Thyroid gland (tissue), 4 donors: ENCODE results near the gene ACAP3. TPM values are rescaled to one million over a fixed set of nuclear protein-coding genes. Genes with fewer than 3 reads are reported as not detected.

ENCODE experiments used
- DNase-seq, 2 donors: peaks; one replicate each; pipeline ENCODE4 v3.0.0-alpha.2; 2019
- H3K27ac ChIP-seq, 3 donors: fragments of 200-600 bp; sonication (generic); 1 replicate in 2 of 3; 2 replicates in 1 of 3; pipeline ENCODE4 v1.5.1; 2016 to 2019; ENCODE audit warnings: mild to moderate bottlenecking in 1 of 3, moderate library complexity in 1 of 3
- H3K27me3 ChIP-seq: fragments of 200-600 bp; sonication (generic); one replicate; pipeline ENCODE4 v1.5.1; 2019
- H3K36me3 ChIP-seq, 2 donors: fragments of 200-600 bp; sonication (generic); one replicate each; pipeline ENCODE4 v1.5.1; 2016 to 2019
- H3K4me1 ChIP-seq, 2 donors: fragments of 200-600 bp; sonication (generic); one replicate each; pipeline ENCODE4 v1.5.1; 2017 to 2019
- H3K4me3 ChIP-seq, 3 donors: fragments of 200-600 bp; sonication (generic); replicated peaks in 1 of 3; 1 replicate in 2 of 3; 2 replicates in 1 of 3; pipeline ENCODE4 v1.5.1; 2016; ENCODE audit warnings: mild to moderate bottlenecking in 1 of 3
- H3K9me3 ChIP-seq: fragments of 200-600 bp; sonication (generic); one replicate; pipeline ENCODE4 v1.5.1; 2017
- POLR2A ChIP-seq, 2 donors: fragments of 450-650 bp; IDR thresholded peaks; one replicate each; pipeline ENCODE4 v1.6.1; 2017; ENCODE audit warnings: antibody characterized with exemption in 2 of 2, mild to moderate bottlenecking in 2 of 2, moderate library complexity in 1 of 2
- WGBS, 2 donors: methylation state at CpG; one replicate each; pipeline ENCODE4 v1.1.5; 2017; 5-methylcytosine and 5-hydroxymethylcytosine counted together
- intact Hi-C: fragments of 100-400 bp; cut with DNase I; formaldehyde crosslinking; loops from one replicate; pipeline ENCODE4 v1.15.1; 2023
- total RNA-seq, 4 donors: library from RNA; depleted of rRNA; stranded (reverse); fragments of >200 nt; gene quantifications; one replicate each; pipeline ENCODE4 v1.2.3, GENCODE V29; 2016
- TF ChIP-seq, protein P1 (sequence below), 6 experiments: fragments of 200-600 bp in 3 of 6; fragments of 450-650 bp in 3 of 6; sonication (generic) in 3 of 6; IDR thresholded peaks; one replicate each; pipeline ENCODE4 v1.5.1; 2016 to 2019; ENCODE audit warnings: antibody characterized with exemption in 6 of 6, mild to moderate bottlenecking in 2 of 6, inconsistent platforms in 1 of 6, moderate library complexity in 1 of 6

ACAP3 gene
- total RNA-seq, 4 donors from 2014 or later: 31.6 to 51.2 (median 42.1) TPM

DNA sequence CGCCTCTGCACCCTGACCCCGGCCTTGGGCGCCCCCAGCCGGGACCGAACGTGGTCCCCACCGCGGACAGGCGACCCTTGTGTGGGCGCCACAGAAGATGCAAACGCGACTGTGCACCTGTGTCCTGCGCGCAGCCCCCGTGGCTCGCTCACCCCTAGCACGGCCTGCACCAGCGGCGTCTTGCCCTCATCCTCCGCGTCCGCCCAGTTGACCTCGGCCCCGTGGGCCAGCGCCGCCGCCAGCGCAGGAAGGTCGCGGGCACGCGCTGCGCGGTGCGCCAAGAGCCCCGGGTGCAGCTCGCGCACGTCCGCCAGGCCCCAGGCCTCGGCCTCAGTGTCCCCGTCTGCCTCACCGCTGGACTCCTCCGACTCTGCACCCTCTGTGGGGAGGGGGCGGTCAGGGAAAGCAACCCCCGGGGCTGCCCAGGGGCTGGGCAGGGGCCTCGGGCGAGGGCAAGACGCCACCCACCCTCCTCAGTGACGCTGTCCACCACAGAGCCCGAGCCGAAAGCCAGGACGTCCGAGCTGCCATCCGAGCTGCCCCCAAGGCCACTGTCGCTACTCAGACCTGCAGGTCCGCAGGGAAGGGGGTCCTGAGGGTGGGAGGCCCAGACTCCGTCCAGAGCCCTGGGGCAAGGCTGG is 13.4 kb downstream of the ACAP3 start:
- 91 to 95% methylated on average over 4 to 38 of the region's 58 CpGs for WGBS, 2 donors
- H3K9me3 ChIP-seq: no peaks in the 10 kb centered on the region
- DNase-seq: no peak
- intact Hi-C loops: loop anchor here (10.0 kb wide), 1 partner anchor 320 kb away; no protein-coding TSS in a partner anchor
- no peaks in the 10 kb centered on the region for H3K27me3 ChIP-seq
- H3K4me1 ChIP-seq: peaks cover 6 to 9% of the 10 kb centered on the region in 2 donors
- no peak overlapping the region for H3K4me3 ChIP-seq
- H3K27ac ChIP-seq: no peak overlapping the region
- TF ChIP-seq POLR2A (IDR thresholded peaks at IDR 0.05): no peak
- TF ChIP-seq, protein P1, sequence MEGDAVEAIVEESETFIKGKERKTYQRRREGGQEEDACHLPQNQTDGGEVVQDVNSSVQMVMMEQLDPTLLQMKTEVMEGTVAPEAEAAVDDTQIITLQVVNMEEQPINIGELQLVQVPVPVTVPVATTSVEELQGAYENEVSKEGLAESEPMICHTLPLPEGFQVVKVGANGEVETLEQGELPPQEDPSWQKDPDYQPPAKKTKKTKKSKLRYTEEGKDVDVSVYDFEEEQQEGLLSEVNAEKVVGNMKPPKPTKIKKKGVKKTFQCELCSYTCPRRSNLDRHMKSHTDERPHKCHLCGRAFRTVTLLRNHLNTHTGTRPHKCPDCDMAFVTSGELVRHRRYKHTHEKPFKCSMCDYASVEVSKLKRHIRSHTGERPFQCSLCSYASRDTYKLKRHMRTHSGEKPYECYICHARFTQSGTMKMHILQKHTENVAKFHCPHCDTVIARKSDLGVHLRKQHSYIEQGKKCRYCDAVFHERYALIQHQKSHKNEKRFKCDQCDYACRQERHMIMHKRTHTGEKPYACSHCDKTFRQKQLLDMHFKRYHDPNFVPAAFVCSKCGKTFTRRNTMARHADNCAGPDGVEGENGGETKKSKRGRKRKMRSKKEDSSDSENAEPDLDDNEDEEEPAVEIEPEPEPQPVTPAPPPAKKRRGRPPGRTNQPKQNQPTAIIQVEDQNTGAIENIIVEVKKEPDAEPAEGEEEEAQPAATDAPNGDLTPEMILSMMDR (IDR thresholded peaks at IDR 0.05): no peak
- peaks cover 0 to 4% of the 10 kb centered on the region in 2 donors for H3K36me3 ChIP-seq

DNA sequence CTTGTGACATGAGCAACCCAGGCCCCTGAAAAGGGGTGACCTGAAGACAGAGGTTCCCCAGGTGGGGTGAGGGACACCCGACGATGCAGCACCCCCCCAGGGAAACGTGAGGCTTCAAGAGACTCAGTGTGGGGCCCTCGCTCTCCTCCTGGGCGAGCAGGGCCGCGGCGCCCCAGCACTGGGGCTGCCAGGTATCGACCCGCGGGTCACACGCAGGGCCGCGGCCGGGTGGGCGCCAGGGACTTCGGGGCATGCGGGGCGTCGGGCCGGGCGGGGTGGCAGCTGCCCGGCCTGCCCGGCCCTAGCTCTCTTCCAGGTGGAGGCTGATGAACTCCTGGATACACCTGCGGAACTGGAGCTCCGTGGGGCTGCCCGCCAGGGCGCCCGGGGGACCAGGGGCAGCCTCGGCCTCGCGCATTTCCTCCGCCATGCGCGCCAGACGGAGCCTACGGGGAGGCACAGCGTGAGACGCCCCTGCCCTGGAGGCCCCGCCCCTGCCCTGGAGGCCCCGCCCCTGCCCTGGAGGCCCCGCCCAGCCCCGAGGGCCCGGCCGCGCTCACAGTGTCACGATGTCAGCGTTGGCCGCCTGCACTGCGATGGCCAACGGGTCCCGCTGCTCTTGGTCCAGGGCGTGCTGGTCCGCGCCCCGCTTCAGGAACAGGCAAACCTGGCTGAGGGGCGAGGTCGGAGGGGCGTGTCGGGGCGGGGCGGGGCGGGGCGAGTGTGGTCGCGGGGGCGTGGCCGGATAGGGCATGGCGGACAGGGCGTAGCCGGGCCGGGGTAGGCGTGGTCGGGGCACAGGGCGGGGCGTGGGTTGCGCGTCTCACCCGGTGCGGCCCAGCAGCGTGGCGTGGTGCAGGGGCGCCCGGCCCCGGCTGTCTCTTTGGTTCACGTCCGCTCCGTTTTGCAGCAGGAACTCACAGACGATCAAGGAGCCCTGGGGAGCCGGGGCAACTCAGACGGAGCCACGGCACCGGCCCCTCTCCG is 14.2 kb downstream of the ACAP3 start:
- H3K9me3 ChIP-seq: no peaks in the 10 kb centered on the region
- TF ChIP-seq POLR2A (IDR thresholded peaks at IDR 0.05): no peak
- TF ChIP-seq, protein P1 (IDR thresholded peaks at IDR 0.05): no peak
- H3K36me3 ChIP-seq: peaks cover 0 to 4% of the 10 kb centered on the region in 2 donors
- peaks cover 6 to 9% of the 10 kb centered on the region in 2 donors for H3K4me1 ChIP-seq
- intact Hi-C loops: loop anchor here (10.0 kb wide), 1 partner anchor 319 kb away; no protein-coding TSS in a partner anchor
- no peak for DNase-seq
- WGBS, 2 donors: 88 to 91% methylated on average over 15 to 41 of the region's 94 CpGs
- no peak overlapping the region for H3K27ac ChIP-seq
- no peaks in the 10 kb centered on the region for H3K27me3 ChIP-seq
- H3K4me3 ChIP-seq: no peak overlapping the region

DNA sequence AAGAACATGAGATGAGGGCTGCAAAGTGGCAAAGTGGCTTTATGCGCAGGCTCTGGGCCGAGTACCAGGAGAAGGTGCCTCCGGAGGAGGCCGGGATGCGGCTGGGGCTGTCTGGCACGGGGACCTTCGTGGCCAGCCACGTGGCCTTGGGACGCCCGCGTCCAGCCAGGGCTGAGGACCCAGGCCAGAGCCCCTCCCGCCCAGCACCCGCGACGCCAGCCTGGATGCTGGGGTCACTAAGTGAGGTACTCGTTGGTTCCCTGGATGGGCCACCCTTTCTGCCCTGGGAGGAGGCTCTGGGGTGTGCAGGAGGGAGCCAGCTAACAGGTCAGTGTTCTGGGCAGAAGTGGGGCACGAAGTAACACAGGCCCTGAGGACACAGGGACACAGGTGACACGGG is 14.9 kb downstream of the ACAP3 start:
- Histone ChIP-seq H3K27ac (no peak overlapping the region), H3K4me3 (no peak overlapping the region), H3K4me1 (peaks cover 6 to 9% of the 10 kb centered on the region in 2 donors), H3K36me3 (peaks cover 0 to 3% of the 10 kb centered on the region in 2 donors), H3K9me3 (no peaks in the 10 kb centered on the region), H3K27me3 (no peaks in the 10 kb centered on the region)
- TF ChIP-seq, protein P1 (IDR thresholded peaks at IDR 0.05): no peak
- TF ChIP-seq POLR2A (IDR thresholded peaks at IDR 0.05): no peak
- intact Hi-C loops: loop anchor here (10.0 kb wide), 1 partner anchor 318 kb away; no protein-coding TSS in a partner anchor
- no peak for DNase-seq
- WGBS, 2 donors: 92 to 95% methylated on average over 13 to 17 of the region's 18 CpGs

DNA sequence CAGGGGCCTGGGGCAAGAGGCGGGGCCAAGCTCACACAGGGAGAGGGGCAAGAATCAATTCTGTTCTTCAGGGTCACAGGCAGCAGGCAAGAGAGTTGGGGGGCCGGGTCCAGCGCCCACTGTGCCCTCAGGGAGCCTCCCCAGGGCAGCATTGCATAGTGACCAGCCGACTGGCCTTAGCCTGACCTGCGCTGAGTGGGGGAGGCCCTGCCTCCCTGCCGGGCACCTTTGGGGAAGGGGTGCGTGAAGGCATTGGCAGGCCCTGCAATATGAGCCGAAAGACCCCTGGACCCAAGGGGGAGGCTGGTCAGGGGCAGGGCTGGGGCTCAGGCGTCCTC is 15.3 kb downstream of the ACAP3 start:
- WGBS, 2 donors: 89 to 96% methylated on average over 8 to 9 of the region's 9 CpGs
- Histone ChIP-seq H3K27ac (no peak overlapping the region), H3K4me1 (peaks cover 6 to 9% of the 10 kb centered on the region in 2 donors), H3K36me3 (no peaks in the 10 kb centered on the region), H3K4me3 (no peak overlapping the region), H3K9me3 (no peaks in the 10 kb centered on the region), H3K27me3 (no peaks in the 10 kb centered on the region)
- TF ChIP-seq, protein P1 (IDR thresholded peaks at IDR 0.05): no peak
- TF ChIP-seq POLR2A (IDR thresholded peaks at IDR 0.05): no peak
- no peak for DNase-seq
- intact Hi-C loops: loop anchor here (10.0 kb wide), 1 partner anchor 318 kb away; no protein-coding TSS in a partner anchor
